ENCODE results near the gene PXN.

- TF ChIP-seq POLR2A (IDR thresholded peaks at IDR 0.05; ENCODE audit: low read depth, low read length) (no peak), TAF1 (IDR thresholded peaks at IDR 0.05; ENCODE audit: borderline replicate concordance, low read depth, low read length) (no peak)
Measured at GRCh38 chr12:120262852-120263747, 2.4 kb downstream of the PXN start.
